ENCODE results near the gene ACTN1. TPM values are rescaled to one million over a fixed set of nuclear protein-coding genes. Genes with fewer than 3 reads are reported as not detected.

The ACTN1 gene
- total RNA-seq, 1 donor from 2014 or later = 130 TPM

DNA sequence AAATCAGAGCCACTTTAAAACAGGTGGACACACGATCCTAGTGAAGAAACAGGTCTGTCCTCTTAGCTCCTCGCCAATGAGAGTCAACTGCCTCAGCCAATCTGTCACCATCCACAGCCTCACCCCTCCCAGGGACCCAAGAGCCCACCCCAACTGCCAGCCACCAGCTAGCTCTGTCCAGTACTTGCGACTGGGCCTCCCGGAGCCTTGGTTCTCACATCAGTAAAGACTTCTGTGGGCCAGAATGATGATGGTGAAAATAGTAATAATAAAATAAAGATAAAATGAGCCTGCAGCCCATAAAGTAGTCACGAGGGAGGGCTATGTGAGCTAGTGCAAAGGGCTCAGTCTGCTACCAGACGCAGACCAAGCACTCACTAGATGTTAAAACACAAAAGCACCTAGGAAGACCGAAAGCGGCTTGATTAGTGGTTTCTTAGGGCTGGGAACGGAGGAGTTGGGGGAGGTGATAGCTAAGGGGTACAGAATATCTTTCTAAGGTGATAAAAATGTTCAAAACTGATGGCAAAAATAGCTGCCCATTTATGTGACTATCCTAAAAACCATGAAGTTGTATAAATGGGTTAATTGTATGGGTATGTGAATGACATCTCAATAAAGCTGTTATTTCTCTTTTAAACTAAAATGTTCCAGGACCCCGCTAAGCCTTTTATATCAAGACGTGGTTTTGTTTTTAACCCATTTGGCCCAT, 39.8 kb downstream of the ACTN1 start:
- TF ChIP-seq, protein P1, sequence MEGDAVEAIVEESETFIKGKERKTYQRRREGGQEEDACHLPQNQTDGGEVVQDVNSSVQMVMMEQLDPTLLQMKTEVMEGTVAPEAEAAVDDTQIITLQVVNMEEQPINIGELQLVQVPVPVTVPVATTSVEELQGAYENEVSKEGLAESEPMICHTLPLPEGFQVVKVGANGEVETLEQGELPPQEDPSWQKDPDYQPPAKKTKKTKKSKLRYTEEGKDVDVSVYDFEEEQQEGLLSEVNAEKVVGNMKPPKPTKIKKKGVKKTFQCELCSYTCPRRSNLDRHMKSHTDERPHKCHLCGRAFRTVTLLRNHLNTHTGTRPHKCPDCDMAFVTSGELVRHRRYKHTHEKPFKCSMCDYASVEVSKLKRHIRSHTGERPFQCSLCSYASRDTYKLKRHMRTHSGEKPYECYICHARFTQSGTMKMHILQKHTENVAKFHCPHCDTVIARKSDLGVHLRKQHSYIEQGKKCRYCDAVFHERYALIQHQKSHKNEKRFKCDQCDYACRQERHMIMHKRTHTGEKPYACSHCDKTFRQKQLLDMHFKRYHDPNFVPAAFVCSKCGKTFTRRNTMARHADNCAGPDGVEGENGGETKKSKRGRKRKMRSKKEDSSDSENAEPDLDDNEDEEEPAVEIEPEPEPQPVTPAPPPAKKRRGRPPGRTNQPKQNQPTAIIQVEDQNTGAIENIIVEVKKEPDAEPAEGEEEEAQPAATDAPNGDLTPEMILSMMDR (IDR thresholded peaks at IDR 0.05; ENCODE audit: unreplicated experiment) = no peak
- Mint-ChIP-seq H3K9me3 (ENCODE audit: unreplicated experiment) (no peaks in the 10 kb centered on the region), H3K4me1 (ENCODE audit: unreplicated experiment) (peaks cover 53% of the 10 kb centered on the region), H3K27me3 (ENCODE audit: unreplicated experiment) (peaks cover 3% of the 10 kb centered on the region), H3K4me3 (ENCODE audit: unreplicated experiment) (no peak overlapping the region), H3K36me3 (ENCODE audit: low read depth, unreplicated experiment) (peaks cover 4% of the 10 kb centered on the region), H3K27ac (ENCODE audit: unreplicated experiment) (peak overlapping the region; percentile 10)
- DNase-seq (ENCODE audit: low spot score) = no peak

GRCh38 chr14:68938271-68939150, 40.6 kb downstream of the ACTN1 start:
- TF ChIP-seq, protein P1 (IDR thresholded peaks at IDR 0.05; ENCODE audit: unreplicated experiment) = no peak
- Mint-ChIP-seq H3K4me3 (ENCODE audit: unreplicated experiment) (no peak overlapping the region), H3K27me3 (ENCODE audit: unreplicated experiment) (no peaks in the 10 kb centered on the region), H3K4me1 (ENCODE audit: unreplicated experiment) (peaks cover 53% of the 10 kb centered on the region), H3K9me3 (ENCODE audit: unreplicated experiment) (no peaks in the 10 kb centered on the region), H3K27ac (ENCODE audit: unreplicated experiment) (no peak overlapping the region), H3K36me3 (ENCODE audit: low read depth, unreplicated experiment) (peaks cover 4% of the 10 kb centered on the region)
- no peak for DNase-seq (ENCODE audit: low spot score)

GRCh38 chr14:68937471-68938270, 41.4 kb downstream of the ACTN1 start:
- Mint-ChIP-seq H3K27ac (ENCODE audit: unreplicated experiment) (no peak overlapping the region), H3K36me3 (ENCODE audit: low read depth, unreplicated experiment) (peaks cover 4% of the 10 kb centered on the region), H3K4me1 (ENCODE audit: unreplicated experiment) (peaks cover 48% of the 10 kb centered on the region), H3K9me3 (ENCODE audit: unreplicated experiment) (no peaks in the 10 kb centered on the region), H3K27me3 (ENCODE audit: unreplicated experiment) (peaks cover 2% of the 10 kb centered on the region), H3K4me3 (ENCODE audit: unreplicated experiment) (no peak overlapping the region)
- TF ChIP-seq, protein P1 (IDR thresholded peaks at IDR 0.05; ENCODE audit: unreplicated experiment) = no peak
- DNase-seq (ENCODE audit: low spot score) = no peak

GRCh38 chr14:68936980-68937379, 42.1 kb downstream of the ACTN1 start:
- Mint-ChIP-seq H3K4me3 (ENCODE audit: unreplicated experiment) (no peak overlapping the region), H3K9me3 (ENCODE audit: unreplicated experiment) (no peaks in the 10 kb centered on the region), H3K4me1 (ENCODE audit: unreplicated experiment) (peaks cover 41% of the 10 kb centered on the region), H3K27me3 (ENCODE audit: unreplicated experiment) (peaks cover 2% of the 10 kb centered on the region), H3K27ac (ENCODE audit: unreplicated experiment) (peak overlapping the region; percentile 81), H3K36me3 (ENCODE audit: low read depth, unreplicated experiment) (peaks cover 4% of the 10 kb centered on the region)
- TF ChIP-seq, protein P1 (IDR thresholded peaks at IDR 0.05; ENCODE audit: unreplicated experiment) = no peak
- no peak for DNase-seq (ENCODE audit: low spot score)
